T-cell (primary cell): ENCODE results near the gene CCDC175. TPM values are rescaled to one million over a fixed set of nuclear protein-coding genes. Genes with fewer than 3 reads are reported as not detected.
A peak's percentile ranks its signal among the peaks of the same experiment; 100 is the strongest.

Source experiments
- ATAC-seq, 4 experiments: fragments of 200-7000 bp in 3 of 4; fragments of 150-1000 bp in 1 of 4; cut with Tn5 transposase; replicated peaks in 1 of 4; 1 replicate in 3 of 4; 2 replicates in 1 of 4; pipeline ENCODE4 v1.10.0; 2021; ENCODE audit warnings: moderate library complexity in 3 of 4, mild to moderate bottlenecking in 2 of 4, moderate number of reproducible peaks in 1 of 4
- CTCF ChIA-PET, 2 donors: fragments of 300-600 bp; sonication (Branson Sonifier 250); formaldehyde crosslinking; loops; one replicate each; lab custom pipeline; 2022; ENCODE audit warnings: antibody characterized with exemption in 2 of 2; lab: Charles Lee
- POLR2A ChIA-PET, 2 donors: fragments of 300-600 bp; sonication (Branson Sonifier 250); formaldehyde crosslinking; loops; one replicate each; lab custom pipeline; 2022; ENCODE audit warnings: antibody characterized with exemption in 2 of 2; lab: Charles Lee
- DNase-seq, 35 experiments: peaks; one replicate each; pipeline versions ENCODE4 v3.0.0 to v3.0.0-alpha.2; 2013 to 2023
- H3K27ac ChIP-seq: one replicate; pipeline ENCODE4 v1.5.1; 2013; ENCODE audit warnings: low read length
- H3K27me3 ChIP-seq, 2 experiments: replicated peaks in 1 of 2; 1 replicate in 1 of 2; 2 replicates in 1 of 2; pipeline versions ENCODE4 v1.6.1 to v1.7.0; 2013; ENCODE audit warnings: low read length in 1 of 2, mixed read lengths in 1 of 2; ENCODE audit not compliant: control insufficient read depth in 2 of 2, insufficient read depth in 2 of 2; ENCODE audit errors: extremely low read depth in 1 of 2
- H3K36me3 ChIP-seq, 2 donors: 1 replicate in 1 of 2; 2 replicates in 1 of 2; pipeline versions ENCODE4 v1.6.1 to v1.7.0; 2013; ENCODE audit warnings: low read length in 1 of 2; ENCODE audit not compliant: control insufficient read depth in 2 of 2, insufficient read depth in 1 of 2; ENCODE audit errors: extremely low read depth in 1 of 2
- H3K4me1 ChIP-seq, 2 experiments: 1 replicate in 1 of 2; 2 replicates in 1 of 2; pipeline versions ENCODE4 v1.6.1 to v1.7.0; 2013; ENCODE audit warnings: low read length in 2 of 2, mixed read lengths in 1 of 2; ENCODE audit not compliant: insufficient read depth in 2 of 2, control insufficient read depth in 1 of 2; ENCODE audit errors: extremely low read depth in 1 of 2
- H3K4me3 ChIP-seq, 2 donors: 1 replicate in 1 of 2; 2 replicates in 1 of 2; pipeline versions ENCODE4 v1.5.1 to v1.7.0; 2013; ENCODE audit warnings: mild to moderate bottlenecking in 2 of 2, low read length in 1 of 2, moderate library complexity in 1 of 2; ENCODE audit not compliant: control insufficient read depth in 1 of 2; ENCODE audit errors: extremely low read depth in 1 of 2
- H3K9me3 ChIP-seq: 2 replicates; pipeline ENCODE4 v1.7.0; 2013
- H3K27ac Mint-ChIP-seq, 2 donors: one replicate each; pipeline ENCODE4 v1.8.0; 2020 to 2021; ENCODE audit warnings: mild to moderate bottlenecking in 2 of 2, mixed read lengths in 2 of 2
- H3K27me3 Mint-ChIP-seq, 2 donors: one replicate each; pipeline ENCODE4 v1.8.0; 2021 to 2022; ENCODE audit warnings: mixed read lengths in 2 of 2
- H3K36me3 Mint-ChIP-seq: one replicate; pipeline ENCODE4 v1.8.0; 2021; ENCODE audit warnings: mixed read lengths
- H3K4me1 Mint-ChIP-seq, 3 donors: one replicate each; pipeline ENCODE4 v1.8.0; 2020 to 2022; ENCODE audit warnings: mixed read lengths in 3 of 3, mild to moderate bottlenecking in 1 of 3
- H3K4me3 Mint-ChIP-seq, 3 donors: one replicate each; pipeline ENCODE4 v1.8.0; 2020 to 2022; ENCODE audit warnings: mild to moderate bottlenecking in 3 of 3, mixed read lengths in 3 of 3, moderate library complexity in 3 of 3
- H3K9me3 Mint-ChIP-seq, 3 donors: one replicate each; pipeline ENCODE4 v1.8.0; 2020 to 2022; ENCODE audit warnings: mixed read lengths in 3 of 3
- WGBS: methylation state at CpG from one replicate; pipeline ENCODE4 v1.1.5; 2013; ENCODE audit warnings: missing lambda C conversion rate; ENCODE audit not compliant: insufficient coverage; 5-methylcytosine and 5-hydroxymethylcytosine counted together
- total RNA-seq, 35 experiments: library from RNA in 6 of 35; stranded (reverse) in 6 of 35; fragments of 120-200 nt in 1 of 35; gene quantifications; one replicate each; pipeline versions ENCODE4 v1.2.1 to v1.2.4 and lab custom pipeline; 2013 to 2026

Gene CCDC175
- total RNA-seq, 5 donors from 2014 or later (not counting 1 experiment from before 2014, with no cell fraction given) = not detected

DNA sequence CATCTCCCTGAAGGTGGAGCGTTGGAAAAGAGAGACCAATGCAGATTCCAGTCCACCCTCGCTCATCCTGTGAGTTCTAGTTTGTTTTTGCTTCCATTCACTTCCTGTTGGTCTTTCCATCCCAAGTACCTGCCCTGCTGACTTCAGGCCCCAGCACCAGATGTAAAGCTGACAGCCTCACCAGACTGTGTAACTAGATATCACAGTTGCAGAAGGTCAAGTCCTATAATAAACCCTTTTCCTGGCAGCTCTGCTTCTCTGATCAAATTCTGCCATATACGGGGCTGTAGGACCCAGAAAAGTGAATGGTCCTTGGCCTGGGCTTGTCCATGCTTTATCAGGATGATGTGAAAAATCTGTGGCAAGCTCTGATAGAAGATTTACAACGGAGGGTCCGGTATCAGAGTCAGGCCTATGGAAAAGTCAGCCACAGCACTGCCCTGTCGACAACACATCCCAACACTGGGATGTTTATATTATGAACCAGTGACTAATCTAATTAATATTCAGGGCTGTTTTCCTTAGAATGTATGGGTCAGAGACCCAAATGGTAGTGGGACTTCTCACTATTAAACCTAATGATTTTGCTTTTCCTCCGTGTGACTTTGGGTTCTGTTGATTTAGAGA, 42.1 kb downstream of the CCDC175 start:
- no peak for ATAC-seq
- Histone ChIP-seq H3K27ac (no peak overlapping the region), H3K36me3 (no peaks in the 10 kb centered on the region), H3K4me3 (no peak overlapping the region), H3K9me3 (no peaks in the 10 kb centered on the region), H3K4me1 (no peaks in the 10 kb centered on the region), H3K27me3 (peaks cover 0 to 4% of the 10 kb centered on the region in 2 experiments)
- Mint-ChIP-seq H3K4me3 (no peak overlapping the region), H3K27me3 (peaks cover 6 to 24% of the 10 kb centered on the region in 2 donors), H3K36me3 (no peaks in the 10 kb centered on the region), H3K27ac (no peak overlapping the region), H3K9me3 (no peaks in the 10 kb centered on the region), H3K4me1 (no peaks in the 10 kb centered on the region)
- ChIA-PET POLR2A (interaction anchor here in 1 of 2 donors (0.8 kb wide), 1 partner anchor 9 kb away, joined by 4 read pairs; no protein-coding TSS in a partner anchor), CTCF (no interaction called here)
- DNase-seq = no peak
- 93% methylated on average over 2 of the region's 7 CpGs for WGBS

GRCh38 chr14:59532419-59532818, 44.2 kb downstream of the CCDC175 start:
- peaks cover 6 to 28% of the 10 kb centered on the region in 2 donors for H3K27me3 Mint-ChIP-seq
- peaks cover 0 to 5% (median 5%) of the 10 kb centered on the region in 3 donors for H3K9me3 Mint-ChIP-seq
- 80% methylated on average over 1 of the region's 1 CpG for WGBS
- CTCF ChIA-PET = no interaction called here
- POLR2A ChIA-PET = no interaction called here
- H3K4me1 ChIP-seq = no peaks in the 10 kb centered on the region
- no peaks in the 10 kb centered on the region for H3K4me1 Mint-ChIP-seq
- H3K27ac ChIP-seq = no peak overlapping the region
- H3K27me3 ChIP-seq = no peaks in the 10 kb centered on the region
- DNase-seq = no peak
- H3K27ac Mint-ChIP-seq = no peak overlapping the region
- ATAC-seq = no peak
- no peak overlapping the region for H3K4me3 ChIP-seq
- H3K9me3 ChIP-seq = no peaks in the 10 kb centered on the region
- H3K36me3 ChIP-seq = no peaks in the 10 kb centered on the region
- H3K4me3 Mint-ChIP-seq = no peak overlapping the region
- no peaks in the 10 kb centered on the region for H3K36me3 Mint-ChIP-seq

DNA sequence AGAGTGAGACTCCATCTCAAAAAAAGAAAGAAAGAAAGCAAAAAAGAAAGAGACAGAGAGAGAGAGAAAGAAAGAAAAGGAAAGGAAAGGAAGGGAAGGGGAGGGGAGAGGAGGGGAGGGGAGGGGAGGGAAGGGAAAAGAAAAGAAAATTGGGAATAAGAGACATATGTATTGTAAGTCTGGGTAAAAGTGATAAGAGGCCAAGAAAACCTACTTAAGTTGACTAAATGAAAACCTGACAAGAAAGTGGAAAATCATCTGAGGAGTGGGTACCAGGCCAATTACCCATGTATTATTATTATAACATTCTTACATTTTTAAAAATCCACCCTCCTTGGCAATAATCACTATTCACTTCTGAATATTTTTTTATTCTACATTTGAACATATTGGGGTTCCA, 46.3 kb downstream of the CCDC175 start:
- Histone ChIP-seq H3K36me3 (no peaks in the 10 kb centered on the region), H3K27me3 (no peaks in the 10 kb centered on the region), H3K4me1 (no peaks in the 10 kb centered on the region), H3K4me3 (no peak overlapping the region), H3K9me3 (no peaks in the 10 kb centered on the region), H3K27ac (no peak overlapping the region)
- H3K4me1 Mint-ChIP-seq = no peaks in the 10 kb centered on the region
- DNase-seq = no peak
- H3K9me3 Mint-ChIP-seq = peaks cover 0 to 5% (median 5%) of the 10 kb centered on the region in 3 donors
- H3K36me3 Mint-ChIP-seq = no peaks in the 10 kb centered on the region
- CTCF ChIA-PET = no interaction called here
- no peak overlapping the region for H3K4me3 Mint-ChIP-seq
- H3K27ac Mint-ChIP-seq = no peak overlapping the region
- no peak for ATAC-seq
- peaks cover 10 to 23% of the 10 kb centered on the region in 2 donors for H3K27me3 Mint-ChIP-seq
- POLR2A ChIA-PET = no interaction called here

- Mint-ChIP-seq H3K27me3 (peaks cover 13 to 24% of the 10 kb centered on the region in 2 donors), H3K9me3 (peaks cover 0 to 5% (median 5%) of the 10 kb centered on the region in 3 donors), H3K4me1 (no peaks in the 10 kb centered on the region), H3K27ac (no peak overlapping the region), H3K36me3 (no peaks in the 10 kb centered on the region), H3K4me3 (no peak overlapping the region)
- ATAC-seq (no peak), DNase-seq (no peak)
- Histone ChIP-seq H3K36me3 (no peaks in the 10 kb centered on the region), H3K27me3 (no peaks in the 10 kb centered on the region), H3K4me1 (no peaks in the 10 kb centered on the region), H3K9me3 (no peaks in the 10 kb centered on the region), H3K4me3 (no peak overlapping the region), H3K27ac (no peak overlapping the region)
- 100% methylated on average over 1 of the region's 2 CpGs for WGBS
- POLR2A ChIA-PET = no interaction called here
- CTCF ChIA-PET = no interaction called here
Observed at GRCh38 chr14:59529189-59529588, 47.4 kb downstream of the CCDC175 start.

GRCh38 chr14:59520224-59520623, 56.4 kb downstream of the CCDC175 start:
- H3K4me3 ChIP-seq = no peak overlapping the region
- POLR2A ChIA-PET = no interaction called here
- Mint-ChIP-seq H3K9me3 (no peaks in the 10 kb centered on the region), H3K4me1 (no peaks in the 10 kb centered on the region), H3K36me3 (no peaks in the 10 kb centered on the region), H3K27ac (no peak overlapping the region), H3K4me3 (no peak overlapping the region), H3K27me3 (peaks cover 8 to 20% of the 10 kb centered on the region in 2 donors)
- ATAC-seq = no peak
- no peaks in the 10 kb centered on the region for H3K36me3 ChIP-seq
- no peak overlapping the region for H3K27ac ChIP-seq
- no peaks in the 10 kb centered on the region for H3K27me3 ChIP-seq
- no peaks in the 10 kb centered on the region for H3K4me1 ChIP-seq
- no peaks in the 10 kb centered on the region for H3K9me3 ChIP-seq
- DNase-seq = no peak
- CTCF ChIA-PET = no interaction called here
- no CpG with 5 or more reads among the region's 3 CpGs for WGBS

- no peaks in the 10 kb centered on the region for H3K36me3 Mint-ChIP-seq
- Histone ChIP-seq H3K4me3 (no peak overlapping the region), H3K27ac (no peak overlapping the region), H3K27me3 (peaks cover 0 to 3% of the 10 kb centered on the region in 2 experiments), H3K9me3 (no peaks in the 10 kb centered on the region), H3K36me3 (no peaks in the 10 kb centered on the region), H3K4me1 (no peaks in the 10 kb centered on the region)
- no peaks in the 10 kb centered on the region for H3K9me3 Mint-ChIP-seq
- H3K27ac Mint-ChIP-seq = no peak overlapping the region
- ATAC-seq (no peak), DNase-seq (peak in 2 of 35 experiments; percentile 3 to 14)
- ChIA-PET CTCF (interaction anchor here in 1 of 2 donors (0.6 kb wide), 1 partner anchor 15 kb away, joined by 4 read pairs; no protein-coding TSS in a partner anchor), POLR2A (interaction anchor here in 1 of 2 donors (0.6 kb wide), 1 partner anchor 1034 kb away, joined by 4 read pairs; no protein-coding TSS in a partner anchor)
- H3K4me1 Mint-ChIP-seq = no peaks in the 10 kb centered on the region
- WGBS = 95% methylated on average over 2 of the region's 4 CpGs
- H3K27me3 Mint-ChIP-seq = peaks cover 19 to 42% of the 10 kb centered on the region in 2 donors
- no peak overlapping the region for H3K4me3 Mint-ChIP-seq
Observed at GRCh38 chr14:59511916-59512575, 64.6 kb downstream of the CCDC175 start.
